HepG2 (cell line): ENCODE measurements around the gene CYYR1. TPM values are rescaled to one million over a fixed set of nuclear protein-coding genes. Genes with fewer than 3 reads are reported as not detected.

Source experiments
- ADNP ChIP-seq: sonication (generic); formaldehyde crosslinking; IDR thresholded peaks from 2 replicates; pipeline ENCODE4 v1.4.0; 2020; ENCODE audit warnings: missing genetic modification reagents
- ELF3 ChIP-seq: IDR thresholded peaks from 2 replicates; pipeline ENCODE4 v1.6.1; 2016; ENCODE audit warnings: missing genetic modification reagents, missing compliant biosample characterization
- GABPA ChIP-seq, 2 experiments: IDR thresholded peaks; 2 replicates each; pipeline ENCODE4 v1.6.1; 2011 to 2016; ENCODE audit warnings: low read depth in 2 of 2, low read length in 1 of 2, missing biosample characterization in 1 of 2, missing genetic modification characterization in 1 of 2
- NKX3-1 ChIP-seq: sonication (generic); formaldehyde crosslinking; IDR thresholded peaks from 2 replicates; pipeline ENCODE4 v1.5.0; 2020; ENCODE audit warnings: missing genetic modification reagents
- PAF1 ChIP-seq: IDR thresholded peaks from 2 replicates; pipeline ENCODE4 v1.6.1; 2016; ENCODE audit warnings: missing genetic modification reagents, missing compliant biosample characterization
- TOPORS ChIP-seq: sonication (generic); formaldehyde crosslinking; IDR thresholded peaks from 2 replicates; pipeline ENCODE4 v1.8.0; 2023; ENCODE audit warnings: mild to moderate bottlenecking, missing genetic modification reagents
- ZNF20 ChIP-seq: sonication (generic); formaldehyde crosslinking; IDR thresholded peaks from 2 replicates; pipeline ENCODE4 v1.4.0; 2020; ENCODE audit warnings: mild to moderate bottlenecking, moderate library complexity, missing genetic modification reagents
- ZNF354B ChIP-seq: sonication (generic); formaldehyde crosslinking; IDR thresholded peaks from 2 replicates; pipeline ENCODE4 v1.8.0; 2022; ENCODE audit warnings: mild to moderate bottlenecking, missing genetic modification reagents
- ZNF501 ChIP-seq: sonication (generic); formaldehyde crosslinking; IDR thresholded peaks from 2 replicates; pipeline ENCODE4 v1.5.1; 2020; ENCODE audit warnings: mild to moderate bottlenecking, moderate library complexity, missing genetic modification reagents
- ZNF558 ChIP-seq: sonication (generic); formaldehyde crosslinking; IDR thresholded peaks from 2 replicates; pipeline ENCODE4 v1.9.0; 2022; ENCODE audit warnings: mild to moderate bottlenecking, missing genetic modification reagents, borderline replicate concordance
- polyA plus RNA-seq, 8 experiments: library from polyadenylated mRNA; depleted of rRNA in 3 of 8; stranded (reverse) in 7 of 8; unstranded in 1 of 8; fragments of >200 nt; fragmentation: Illumina TruSeq in 4 of 8; extraction: Trizol in 4 of 8; gene quantifications; 2 replicates each; pipeline versions ENCODE4 v1.2.1 to v1.2.3, GENCODE V29; 2011 to 2016; ENCODE audit warnings: low read depth in 4 of 8, missing spikeins in 1 of 8, mixed read lengths in 1 of 8; ENCODE audit not compliant: insufficient read depth in 1 of 8
- total RNA-seq, 5 experiments: library from RNA; depleted of rRNA; stranded (reverse); fragments of >200 nt; fragmentation: Illumina TruSeq; extraction: Trizol; gene quantifications; 2 replicates each; pipeline ENCODE4 v1.2.3, GENCODE V29; 2016; ENCODE audit warnings: low read depth in 1 of 5
- TF ChIP-seq, protein P1 (sequence below), 2 experiments: fragments of 450-650 bp in 1 of 2; sonication (generic) in 1 of 2; formaldehyde crosslinking in 1 of 2; IDR thresholded peaks; 2 replicates each; pipeline versions ENCODE4 v1.6.1 to v1.8.0; 2016 to 2022; ENCODE audit warnings: antibody characterized with exemption in 1 of 2, mild to moderate bottlenecking in 1 of 2, missing genetic modification reagents in 1 of 2
- TF ChIP-seq, protein P2 (sequence below): sonication (generic); formaldehyde crosslinking; IDR thresholded peaks from 2 replicates; pipeline ENCODE4 v1.8.0; 2022; ENCODE audit warnings: mild to moderate bottlenecking, missing genetic modification reagents, moderate library complexity

The CYYR1 gene
- total and polyA plus RNA-seq, 2 of the 13 experiments (the other 11 are each of a cell fraction or from before 2014, with no cell fraction given), result not detected

DNA sequence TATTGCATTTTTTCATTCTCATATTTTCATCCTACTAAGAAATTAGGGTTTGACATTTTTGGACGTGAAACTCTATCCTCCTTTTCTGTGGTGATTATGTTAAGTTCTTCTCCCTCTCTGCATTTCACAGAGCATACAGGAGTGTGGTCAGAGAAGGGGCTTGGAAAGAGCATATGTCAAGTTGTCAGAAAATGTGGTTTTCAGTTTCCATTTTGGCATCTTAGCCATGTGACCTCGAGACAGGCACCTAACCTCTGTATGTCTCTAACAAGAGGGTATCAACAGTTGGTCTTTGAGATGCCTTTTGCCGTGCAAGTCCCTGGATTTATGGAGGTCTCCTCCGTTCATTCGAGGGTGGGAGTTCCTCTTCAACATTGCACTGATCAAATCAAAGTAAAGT lies 140.7 kb downstream of the CYYR1 start (continued):
- TF ChIP-seq, protein P1, sequence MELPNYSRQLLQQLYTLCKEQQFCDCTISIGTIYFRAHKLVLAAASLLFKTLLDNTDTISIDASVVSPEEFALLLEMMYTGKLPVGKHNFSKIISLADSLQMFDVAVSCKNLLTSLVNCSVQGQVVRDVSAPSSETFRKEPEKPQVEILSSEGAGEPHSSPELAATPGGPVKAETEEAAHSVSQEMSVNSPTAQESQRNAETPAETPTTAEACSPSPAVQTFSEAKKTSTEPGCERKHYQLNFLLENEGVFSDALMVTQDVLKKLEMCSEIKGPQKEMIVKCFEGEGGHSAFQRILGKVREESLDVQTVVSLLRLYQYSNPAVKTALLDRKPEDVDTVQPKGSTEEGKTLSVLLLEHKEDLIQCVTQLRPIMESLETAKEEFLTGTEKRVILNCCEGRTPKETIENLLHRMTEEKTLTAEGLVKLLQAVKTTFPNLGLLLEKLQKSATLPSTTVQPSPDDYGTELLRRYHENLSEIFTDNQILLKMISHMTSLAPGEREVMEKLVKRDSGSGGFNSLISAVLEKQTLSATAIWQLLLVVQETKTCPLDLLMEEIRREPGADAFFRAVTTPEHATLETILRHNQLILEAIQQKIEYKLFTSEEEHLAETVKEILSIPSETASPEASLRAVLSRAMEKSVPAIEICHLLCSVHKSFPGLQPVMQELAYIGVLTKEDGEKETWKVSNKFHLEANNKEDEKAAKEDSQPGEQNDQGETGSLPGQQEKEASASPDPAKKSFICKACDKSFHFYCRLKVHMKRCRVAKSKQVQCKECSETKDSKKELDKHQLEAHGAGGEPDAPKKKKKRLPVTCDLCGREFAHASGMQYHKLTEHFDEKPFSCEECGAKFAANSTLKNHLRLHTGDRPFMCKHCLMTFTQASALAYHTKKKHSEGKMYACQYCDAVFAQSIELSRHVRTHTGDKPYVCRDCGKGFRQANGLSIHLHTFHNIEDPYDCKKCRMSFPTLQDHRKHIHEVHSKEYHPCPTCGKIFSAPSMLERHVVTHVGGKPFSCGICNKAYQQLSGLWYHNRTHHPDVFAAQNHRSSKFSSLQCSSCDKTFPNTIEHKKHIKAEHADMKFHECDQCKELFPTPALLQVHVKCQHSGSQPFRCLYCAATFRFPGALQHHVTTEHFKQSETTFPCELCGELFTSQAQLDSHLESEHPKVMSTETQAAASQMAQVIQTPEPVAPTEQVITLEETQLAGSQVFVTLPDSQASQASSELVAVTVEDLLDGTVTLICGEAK (IDR thresholded peaks at IDR 0.05), result no peak
- TF ChIP-seq, protein P1 (CRISPR knock-in tag; IDR thresholded peaks at IDR 0.05), result no peak
- TF ChIP-seq GABPA (IDR thresholded peaks at IDR 0.05; ENCODE audit: low read depth, low read length) (no peak), GABPA (CRISPR knock-in tag; IDR thresholded peaks at IDR 0.05; ENCODE audit: low read depth) (no peak), ZNF558 (CRISPR knock-in tag) (no peak), NKX3-1 (no peak), ZNF501 (CRISPR knock-in tag) (no peak), TOPORS (CRISPR knock-in tag) (no peak), ELF3 (no peak), ADNP (CRISPR knock-in tag) (no peak), ZNF354B (CRISPR knock-in tag) (no peak), PAF1 (CRISPR knock-in tag) (no peak), ZNF20 (CRISPR knock-in tag) (no peak)
- TF ChIP-seq, protein P2, sequence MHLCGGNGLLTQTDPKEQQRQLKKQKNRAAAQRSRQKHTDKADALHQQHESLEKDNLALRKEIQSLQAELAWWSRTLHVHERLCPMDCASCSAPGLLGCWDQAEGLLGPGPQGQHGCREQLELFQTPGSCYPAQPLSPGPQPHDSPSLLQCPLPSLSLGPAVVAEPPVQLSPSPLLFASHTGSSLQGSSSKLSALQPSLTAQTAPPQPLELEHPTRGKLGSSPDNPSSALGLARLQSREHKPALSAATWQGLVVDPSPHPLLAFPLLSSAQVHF (CRISPR knock-in tag), result no peak
